MM.1S (cell line): Measurements from ENCODE around the gene ADAM8.

Experiments
- DNase-seq: peaks from one replicate; pipeline ENCODE4 v3.0.0-alpha.2; 2015
- H2AFZ ChIP-seq: fragments of 300-600 bp; sonication (generic); 2 replicates; pipeline ENCODE4 v1.6.0; 2016; ENCODE audit warnings: antibody characterized with exemption, low read length
- H3F3A ChIP-seq: fragments of 300-600 bp; sonication (generic); 2 replicates; pipeline ENCODE4 v1.6.1; 2016; ENCODE audit warnings: mild to moderate bottlenecking, antibody characterized with exemption, low read length, moderate library complexity, mixed read lengths; ENCODE audit not compliant: insufficient read depth
- H3K27ac ChIP-seq: fragments of 300-600 bp; sonication (generic); 2 replicates; pipeline ENCODE4 v1.5.1; 2016; ENCODE audit warnings: mild to moderate bottlenecking, low read length
- H3K27me3 ChIP-seq: fragments of 300-600 bp; sonication (generic); replicated peaks from 2 replicates; pipeline ENCODE4 v1.6.0; 2016; ENCODE audit warnings: low read length; ENCODE audit not compliant: insufficient read depth
- H3K36me3 ChIP-seq: fragments of 300-600 bp; sonication (generic); replicated peaks from 2 replicates; pipeline ENCODE4 v1.6.1; 2016; ENCODE audit warnings: mild to moderate bottlenecking, low read length, mixed read lengths; ENCODE audit not compliant: insufficient read depth
- H3K4me1 ChIP-seq: fragments of 300-600 bp; sonication (generic); 2 replicates; pipeline ENCODE4 v1.6.1; 2016; ENCODE audit warnings: low read length, mixed read lengths
- H3K4me2 ChIP-seq: fragments of 300-600 bp; sonication (generic); 2 replicates; pipeline ENCODE4 v1.6.0; 2016; ENCODE audit warnings: low read depth, low read length
- H3K4me3 ChIP-seq: fragments of 300-600 bp; sonication (generic); 2 replicates; pipeline ENCODE4 v1.5.1; 2016; ENCODE audit warnings: low read length, mixed read lengths
- H3K79me2 ChIP-seq: fragments of 300-600 bp; sonication (generic); 2 replicates; pipeline ENCODE4 v1.6.1; 2016; ENCODE audit warnings: mixed run types, low read length, mixed read lengths
- H3K9ac ChIP-seq: fragments of 300-600 bp; sonication (generic); 2 replicates; pipeline ENCODE4 v1.6.1; 2016; ENCODE audit warnings: low read length, mixed read lengths
- H3K9me2 ChIP-seq: fragments of 300-600 bp; sonication (generic); replicated peaks from 2 replicates; pipeline ENCODE4 v1.6.1; 2016; ENCODE audit warnings: mild to moderate bottlenecking, low read length, mixed read lengths; ENCODE audit not compliant: insufficient read depth
- H3K9me3 ChIP-seq: fragments of 300-600 bp; sonication (generic); replicated peaks from 2 replicates; pipeline ENCODE4 v1.6.1; 2016; ENCODE audit warnings: mild to moderate bottlenecking, low read length, mixed read lengths; ENCODE audit not compliant: insufficient read depth
- H4K20me1 ChIP-seq: fragments of 300-600 bp; sonication (generic); 2 replicates; pipeline ENCODE4 v1.6.1; 2016; ENCODE audit warnings: mild to moderate bottlenecking, low read length, moderate library complexity, mixed read lengths; ENCODE audit not compliant: insufficient read depth
- EZH2 ChIP-seq: fragments of 300-600 bp; sonication (generic); optimal IDR thresholded peaks from 2 replicates; pipeline ENCODE3; 2017; ENCODE audit warnings: low read depth, mild to moderate bottlenecking, antibody characterized with exemption, low read length, mixed read lengths
- EZH2phosphoT487 ChIP-seq: fragments of 300-600 bp; sonication (generic); IDR thresholded peaks from 2 replicates; pipeline ENCODE4 v1.6.1; 2018; ENCODE audit warnings: antibody characterized with exemption, low read length
- TF ChIP-seq, protein P1 (sequence below): fragments of 300-600 bp; sonication (generic); IDR thresholded peaks from 2 replicates; pipeline ENCODE4 v1.5.1; 2016; ENCODE audit warnings: antibody characterized with exemption, low read length, mixed read lengths

The ADAM8 gene

DNA sequence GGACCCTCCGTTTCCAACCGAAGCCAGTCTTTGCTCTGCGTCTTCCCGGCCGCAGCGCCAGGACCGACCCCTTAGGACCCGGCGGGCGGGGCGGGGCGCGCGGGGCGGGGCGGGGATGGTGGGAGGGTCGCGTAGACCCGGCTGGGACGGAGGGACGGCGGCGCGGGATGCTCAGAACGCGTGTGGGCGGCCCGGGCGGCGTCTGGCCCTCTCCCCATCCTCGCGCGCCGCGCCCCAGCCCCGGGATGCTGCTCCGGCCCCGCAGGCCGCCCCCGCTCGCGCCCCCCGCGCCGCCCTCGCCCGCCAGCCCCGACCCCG is 46.7 kb downstream of the ADAM8 start, which contains the start of gene UTF1:
UTF1 (plus strand) TSS at position 174 of the 318 bp plus-strand sequence; CDS start at position 246, 72 bp downstream.
- peaks cover 68% of the 10 kb centered on the region for H3K27me3 ChIP-seq

DNA sequence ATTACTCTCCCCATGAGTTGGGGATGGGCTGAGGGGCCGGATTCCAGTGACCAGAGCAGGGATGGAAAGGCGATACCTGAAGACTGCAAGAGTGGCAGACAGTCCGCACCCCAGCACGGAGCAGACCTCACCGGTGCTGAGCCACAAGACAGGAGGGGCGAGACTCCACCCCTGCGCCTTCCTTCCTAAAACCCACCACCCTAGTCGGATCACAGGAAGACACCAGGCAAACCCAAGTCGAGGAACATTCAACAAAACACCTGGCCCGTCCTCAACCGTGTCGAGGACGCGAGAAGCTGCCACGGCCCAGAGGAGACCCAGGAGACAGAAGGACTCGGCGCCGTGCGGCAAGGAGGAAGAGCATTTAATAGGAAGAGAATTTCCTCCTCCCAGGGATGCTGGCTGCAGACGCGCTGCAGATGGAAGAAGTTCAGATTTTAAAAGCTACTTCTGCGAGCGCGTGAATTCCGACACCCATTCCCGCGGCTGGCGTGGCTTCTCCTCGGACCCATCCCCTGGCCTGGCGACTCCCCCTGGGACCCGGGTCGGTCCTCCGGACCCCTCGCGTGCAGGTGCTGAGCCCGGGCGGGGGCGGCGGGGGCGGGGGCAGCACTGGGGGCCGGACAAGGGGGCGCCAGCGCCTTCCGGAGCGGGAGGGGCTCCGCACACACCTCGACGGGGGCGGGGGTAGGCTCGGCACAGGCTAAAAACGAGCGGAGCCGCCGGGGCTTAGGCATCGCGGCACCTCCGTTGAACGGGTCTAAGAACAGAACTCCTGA is 47.2 kb downstream of the ADAM8 start:
- H3K27me3 ChIP-seq, result peaks cover 73% of the 10 kb centered on the region
- H3K27ac ChIP-seq, result no peak overlapping the region
- no peak overlapping the region for H2AFZ ChIP-seq
- TF ChIP-seq EZH2phosphoT487 (no peak), EZH2 (no peak)
- TF ChIP-seq, protein P1, sequence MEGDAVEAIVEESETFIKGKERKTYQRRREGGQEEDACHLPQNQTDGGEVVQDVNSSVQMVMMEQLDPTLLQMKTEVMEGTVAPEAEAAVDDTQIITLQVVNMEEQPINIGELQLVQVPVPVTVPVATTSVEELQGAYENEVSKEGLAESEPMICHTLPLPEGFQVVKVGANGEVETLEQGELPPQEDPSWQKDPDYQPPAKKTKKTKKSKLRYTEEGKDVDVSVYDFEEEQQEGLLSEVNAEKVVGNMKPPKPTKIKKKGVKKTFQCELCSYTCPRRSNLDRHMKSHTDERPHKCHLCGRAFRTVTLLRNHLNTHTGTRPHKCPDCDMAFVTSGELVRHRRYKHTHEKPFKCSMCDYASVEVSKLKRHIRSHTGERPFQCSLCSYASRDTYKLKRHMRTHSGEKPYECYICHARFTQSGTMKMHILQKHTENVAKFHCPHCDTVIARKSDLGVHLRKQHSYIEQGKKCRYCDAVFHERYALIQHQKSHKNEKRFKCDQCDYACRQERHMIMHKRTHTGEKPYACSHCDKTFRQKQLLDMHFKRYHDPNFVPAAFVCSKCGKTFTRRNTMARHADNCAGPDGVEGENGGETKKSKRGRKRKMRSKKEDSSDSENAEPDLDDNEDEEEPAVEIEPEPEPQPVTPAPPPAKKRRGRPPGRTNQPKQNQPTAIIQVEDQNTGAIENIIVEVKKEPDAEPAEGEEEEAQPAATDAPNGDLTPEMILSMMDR, result no peak
- H3K9ac ChIP-seq, result no peak overlapping the region
- DNase-seq, result no peak
- no peaks in the 10 kb centered on the region for H3K9me3 ChIP-seq
- no peaks in the 10 kb centered on the region for H3K9me2 ChIP-seq
- no peak overlapping the region for H3K4me2 ChIP-seq
- no peaks in the 10 kb centered on the region for H3K36me3 ChIP-seq
- no peaks in the 10 kb centered on the region for H4K20me1 ChIP-seq
- H3F3A ChIP-seq, result no peaks in the 10 kb centered on the region
- no peak overlapping the region for H3K4me3 ChIP-seq
- no peaks in the 10 kb centered on the region for H3K4me1 ChIP-seq
- no peaks in the 10 kb centered on the region for H3K79me2 ChIP-seq

More for the DNA sequence above, 46.7 kb downstream of the ADAM8 start, which contains the start of gene UTF1:
- Histone ChIP-seq H3K36me3 (no peaks in the 10 kb centered on the region), H3K4me2 (no peak within 1 kb of the TSS), H3K9me3 (no peaks in the 10 kb centered on the region), H3K4me3 (no peak within 1 kb of the TSS), H3K4me1 (no peaks in the 10 kb centered on the region), H3F3A (no peaks in the 10 kb centered on the region), H4K20me1 (no peaks in the 10 kb centered on the region), H3K9ac (no peak within 1 kb of the TSS), H3K27ac (no peak within 1 kb of the TSS), H3K9me2 (no peaks in the 10 kb centered on the region), H3K79me2 (no peaks in the 10 kb centered on the region), H2AFZ (no peak within 1 kb of the TSS)
- no peak for DNase-seq
- TF ChIP-seq EZH2phosphoT487 (no peak), EZH2 (no peak)
- TF ChIP-seq, protein P1, result no peak

DNA sequence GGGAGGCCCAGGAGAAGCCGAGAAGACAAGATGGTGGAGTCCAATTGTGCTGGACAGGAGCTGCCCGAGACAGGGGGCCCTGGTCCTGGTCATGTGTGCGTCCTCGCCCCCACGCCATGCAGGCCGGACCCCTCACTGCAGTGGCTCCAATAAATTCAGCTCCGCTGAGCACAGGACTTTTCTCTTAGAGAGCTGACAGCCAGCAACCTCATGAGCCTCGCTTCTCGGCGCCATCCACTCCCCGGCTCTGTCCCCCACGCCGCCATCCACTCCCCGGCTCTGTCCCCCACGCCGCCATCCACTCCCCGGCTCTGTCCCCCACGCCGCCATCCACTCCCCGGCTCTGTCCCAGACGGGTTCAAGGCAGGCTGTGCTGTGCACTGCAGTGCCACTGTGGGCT is 49.4 kb downstream of the ADAM8 start:
- H3K79me2 ChIP-seq, result no peaks in the 10 kb centered on the region
- H3K36me3 ChIP-seq, result no peaks in the 10 kb centered on the region
- TF ChIP-seq, protein P1, result no peak
- no peak for TF ChIP-seq EZH2phosphoT487
- TF ChIP-seq EZH2, result no peak
- H3F3A ChIP-seq, result no peaks in the 10 kb centered on the region
- H3K9me2 ChIP-seq, result no peaks in the 10 kb centered on the region
- H3K27ac ChIP-seq, result no peak overlapping the region
- peaks cover 62% of the 10 kb centered on the region for H3K27me3 ChIP-seq
- no peak overlapping the region for H3K4me3 ChIP-seq
- no peak overlapping the region for H3K4me2 ChIP-seq
- H3K9me3 ChIP-seq, result no peaks in the 10 kb centered on the region
- no peaks in the 10 kb centered on the region for H4K20me1 ChIP-seq
- no peak for DNase-seq
- H2AFZ ChIP-seq, result no peak overlapping the region
- H3K9ac ChIP-seq, result no peak overlapping the region
- no peaks in the 10 kb centered on the region for H3K4me1 ChIP-seq
